DOHH2 (cell line): ENCODE data around the gene TRABD.

Source experiments
- H3F3A ChIP-seq: fragments of 200-600 bp; sonication (generic), shearing (Covaris generic); 2 replicates; pipeline ENCODE4 v1.6.0; 2016; ENCODE audit warnings: antibody characterized with exemption, mild to moderate bottlenecking; ENCODE audit not compliant: control insufficient read depth, insufficient read depth
- H3K27ac ChIP-seq: fragments of 200-600 bp; sonication (generic); 2 replicates; pipeline ENCODE4 v1.5.1; 2014; ENCODE audit warnings: low read depth, mild to moderate bottlenecking, low read length, moderate library complexity
- H3K27me3 ChIP-seq: fragments of 200-600 bp; sonication (generic); 2 replicates; pipeline ENCODE4 v1.6.1; 2014; ENCODE audit warnings: mild to moderate bottlenecking, low read length, mixed read lengths; ENCODE audit not compliant: control insufficient read depth
- H3K36me3 ChIP-seq: fragments of 200-600 bp; sonication (generic); 2 replicates; pipeline ENCODE4 v1.6.1; 2014; ENCODE audit warnings: mild to moderate bottlenecking, low read length, moderate library complexity, mixed read lengths; ENCODE audit not compliant: control insufficient read depth
- H3K4me1 ChIP-seq: fragments of 200-600 bp; sonication (generic); 2 replicates; pipeline ENCODE4 v1.6.1; 2014; ENCODE audit warnings: mild to moderate bottlenecking, low read length, mixed read lengths; ENCODE audit not compliant: control insufficient read depth
- H3K4me2 ChIP-seq: fragments of 200-600 bp; sonication (generic); 2 replicates; pipeline ENCODE4 v1.6.0; 2014; ENCODE audit warnings: mild to moderate bottlenecking, low read length, moderate library complexity
- H3K4me3 ChIP-seq: fragments of 200-600 bp; sonication (generic); 2 replicates; pipeline ENCODE4 v1.5.1; 2014; ENCODE audit warnings: mild to moderate bottlenecking, low read length, mixed read lengths
- H3K79me2 ChIP-seq: fragments of 200-600 bp; sonication (generic); 2 replicates; pipeline ENCODE4 v1.6.1; 2014; ENCODE audit warnings: mild to moderate bottlenecking, low read length, mixed read lengths; ENCODE audit not compliant: control insufficient read depth
- H3K9me2 ChIP-seq: fragments of 200-600 bp; sonication (generic); replicated peaks from 2 replicates; pipeline ENCODE4 v1.6.1; 2014; ENCODE audit warnings: mild to moderate bottlenecking, low read length, mixed read lengths; ENCODE audit not compliant: control insufficient read depth
- H3K9me3 ChIP-seq: fragments of 200-600 bp; sonication (generic); 2 replicates; pipeline ENCODE4 v1.6.1; 2014; ENCODE audit warnings: antibody characterized with exemption, low read length, mixed read lengths; ENCODE audit not compliant: control insufficient read depth, insufficient read depth
- H4K20me1 ChIP-seq: fragments of 200-600 bp; sonication (generic); 2 replicates; pipeline ENCODE4 v1.6.0; 2014; ENCODE audit warnings: low read depth, mild to moderate bottlenecking, antibody characterized with exemption, low read length, moderate library complexity; ENCODE audit not compliant: control insufficient read depth, insufficient read depth
- EZH2phosphoT487 ChIP-seq: fragments of 200-600 bp; sonication (generic); IDR thresholded peaks from 2 replicates; pipeline ENCODE4 v1.6.1; 2017; ENCODE audit warnings: borderline replicate concordance, mild to moderate bottlenecking, antibody characterized with exemption, low read length, moderate library complexity, mixed read lengths
- TF ChIP-seq, protein P1 (sequence below): fragments of 200-600 bp; sonication (generic); IDR thresholded peaks from one replicate; pipeline ENCODE4 v1.5.1; 2014; ENCODE audit warnings: antibody characterized with exemption, mild to moderate bottlenecking, low read depth, low read length; ENCODE audit not compliant: poor library complexity, severe bottlenecking

Gene TRABD

DNA sequence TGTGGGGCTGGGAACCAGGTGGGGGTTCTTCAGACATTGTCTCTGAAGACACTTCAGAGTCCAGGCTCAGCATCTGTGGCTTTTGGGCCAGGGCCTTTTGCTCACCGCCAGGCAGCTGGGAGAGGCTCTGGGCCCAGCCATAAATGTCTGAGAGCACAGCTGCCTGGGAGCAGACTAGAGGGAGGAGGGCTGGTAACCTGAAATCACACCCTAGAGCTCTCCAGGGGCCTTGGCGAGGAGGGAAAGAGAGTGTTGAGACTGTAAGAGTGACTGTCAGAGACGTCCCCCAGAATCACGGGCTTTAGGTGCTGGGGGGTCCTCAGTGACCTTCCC is 4.1 kb downstream of the TRABD start:
- H3K27me3 ChIP-seq = no peaks in the 10 kb centered on the region
- H3K9me2 ChIP-seq = no peaks in the 10 kb centered on the region
- peaks cover 45% of the 10 kb centered on the region for H3F3A ChIP-seq
- peaks cover 81% of the 10 kb centered on the region for H3K4me1 ChIP-seq
- H3K27ac ChIP-seq = peak overlapping the region; percentile 100
- no peaks in the 10 kb centered on the region for H4K20me1 ChIP-seq
- H3K4me2 ChIP-seq = peak overlapping the region; percentile 99
- H3K36me3 ChIP-seq = peaks cover 68% of the 10 kb centered on the region
- no peak for TF ChIP-seq EZH2phosphoT487
- TF ChIP-seq, protein P1, sequence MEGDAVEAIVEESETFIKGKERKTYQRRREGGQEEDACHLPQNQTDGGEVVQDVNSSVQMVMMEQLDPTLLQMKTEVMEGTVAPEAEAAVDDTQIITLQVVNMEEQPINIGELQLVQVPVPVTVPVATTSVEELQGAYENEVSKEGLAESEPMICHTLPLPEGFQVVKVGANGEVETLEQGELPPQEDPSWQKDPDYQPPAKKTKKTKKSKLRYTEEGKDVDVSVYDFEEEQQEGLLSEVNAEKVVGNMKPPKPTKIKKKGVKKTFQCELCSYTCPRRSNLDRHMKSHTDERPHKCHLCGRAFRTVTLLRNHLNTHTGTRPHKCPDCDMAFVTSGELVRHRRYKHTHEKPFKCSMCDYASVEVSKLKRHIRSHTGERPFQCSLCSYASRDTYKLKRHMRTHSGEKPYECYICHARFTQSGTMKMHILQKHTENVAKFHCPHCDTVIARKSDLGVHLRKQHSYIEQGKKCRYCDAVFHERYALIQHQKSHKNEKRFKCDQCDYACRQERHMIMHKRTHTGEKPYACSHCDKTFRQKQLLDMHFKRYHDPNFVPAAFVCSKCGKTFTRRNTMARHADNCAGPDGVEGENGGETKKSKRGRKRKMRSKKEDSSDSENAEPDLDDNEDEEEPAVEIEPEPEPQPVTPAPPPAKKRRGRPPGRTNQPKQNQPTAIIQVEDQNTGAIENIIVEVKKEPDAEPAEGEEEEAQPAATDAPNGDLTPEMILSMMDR = no peak
- peak overlapping the region; percentile 87 for H3K4me3 ChIP-seq
- H3K9me3 ChIP-seq = no peaks in the 10 kb centered on the region
- H3K79me2 ChIP-seq = peaks cover 68% of the 10 kb centered on the region

DNA sequence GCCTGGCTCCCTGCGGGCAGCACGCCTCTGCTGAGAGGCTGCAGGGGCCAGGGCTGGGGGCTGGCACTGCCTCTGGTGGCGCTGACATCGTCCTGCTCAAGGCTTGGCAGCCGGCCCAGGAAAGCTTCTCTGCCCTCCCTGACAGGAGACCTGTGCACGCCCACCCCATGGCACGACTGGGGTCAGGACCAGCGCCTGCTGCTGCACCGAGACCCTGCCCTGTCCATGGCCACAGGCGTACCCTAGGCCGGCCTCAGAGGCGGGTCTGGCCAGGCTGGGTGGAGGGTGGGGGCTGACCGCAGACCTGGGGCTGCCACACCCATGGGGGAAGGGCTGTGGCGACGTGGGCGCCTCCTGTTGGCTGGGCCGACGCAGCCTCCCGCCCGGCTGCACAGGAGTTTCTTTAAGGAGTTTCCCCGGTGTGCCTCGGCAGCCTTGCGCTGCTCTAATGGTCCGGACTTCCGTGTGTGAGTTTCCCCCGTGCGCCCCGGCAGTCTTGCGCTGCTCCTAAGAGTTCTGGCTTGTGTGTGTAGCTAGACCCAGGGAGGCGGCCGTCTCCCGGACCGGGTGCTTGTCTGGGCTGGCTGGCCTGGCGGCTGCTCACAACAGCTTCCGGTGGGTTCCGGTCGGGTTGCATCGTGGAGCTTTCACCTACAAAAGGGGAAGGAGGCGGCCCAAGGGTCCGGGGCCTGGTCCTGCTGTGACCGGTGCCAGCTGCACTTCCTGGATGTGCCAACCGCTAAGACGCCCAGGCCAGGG is 4.6 kb downstream of the TRABD start:
- Histone ChIP-seq H3K79me2 (peaks cover 68% of the 10 kb centered on the region), H3K9me3 (no peaks in the 10 kb centered on the region), H3K27me3 (no peaks in the 10 kb centered on the region), H3K4me2 (peak overlapping the region; percentile 99), H3K4me1 (peaks cover 83% of the 10 kb centered on the region), H3K4me3 (peak overlapping the region; percentile 87), H3K27ac (peak overlapping the region; percentile 100), H4K20me1 (no peaks in the 10 kb centered on the region), H3F3A (peaks cover 45% of the 10 kb centered on the region), H3K9me2 (no peaks in the 10 kb centered on the region), H3K36me3 (peaks cover 73% of the 10 kb centered on the region)
- TF ChIP-seq, protein P1 = peak; percentile 66
- TF ChIP-seq EZH2phosphoT487 = no peak

DNA sequence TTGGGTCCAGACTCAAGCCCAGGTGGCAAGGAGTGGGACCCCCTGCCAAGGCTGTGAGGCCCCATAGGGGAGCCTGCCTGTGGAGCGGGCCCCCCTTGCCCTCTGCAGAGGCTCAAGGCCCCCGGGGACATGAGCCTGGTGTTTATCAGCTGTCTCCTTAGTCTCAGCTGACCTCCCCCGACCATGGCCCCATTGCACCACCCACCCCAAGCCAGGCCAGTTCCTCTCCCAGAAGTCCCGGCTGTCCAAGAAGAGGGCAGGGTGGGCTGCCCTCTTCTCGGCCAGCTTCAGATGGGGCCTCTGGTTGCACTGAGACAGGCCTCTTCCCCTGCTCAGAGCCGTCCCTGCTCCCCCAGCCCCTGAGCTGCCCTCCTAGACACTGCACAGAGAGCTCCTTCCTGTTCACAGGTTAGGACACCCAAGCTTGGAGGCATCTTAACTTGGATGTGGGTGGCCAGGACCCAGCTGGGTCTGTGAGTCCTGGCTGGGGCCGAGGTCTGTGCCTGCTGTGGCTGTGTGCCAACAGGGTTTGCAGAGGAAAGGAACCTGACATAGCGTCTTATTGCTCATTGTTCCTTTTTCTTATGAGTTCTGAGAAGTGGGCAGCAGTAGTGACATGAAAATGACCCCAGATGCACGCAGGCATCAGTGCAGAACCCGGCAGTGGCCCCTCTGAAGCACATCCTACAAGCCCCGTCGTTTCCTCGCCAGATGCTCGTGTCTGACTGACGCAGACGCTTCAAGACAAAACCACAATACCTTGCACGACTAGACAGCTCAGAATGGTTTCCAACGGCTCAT is 5.4 kb downstream of the TRABD start:
- H3K27ac ChIP-seq = peak overlapping the region; percentile 100
- peaks cover 80% of the 10 kb centered on the region for H3K36me3 ChIP-seq
- no peak for TF ChIP-seq EZH2phosphoT487
- TF ChIP-seq, protein P1 = no peak
- peaks cover 45% of the 10 kb centered on the region for H3F3A ChIP-seq
- no peaks in the 10 kb centered on the region for H3K9me2 ChIP-seq
- H3K4me1 ChIP-seq = peaks cover 90% of the 10 kb centered on the region
- peak overlapping the region; percentile 87 for H3K4me3 ChIP-seq
- no peaks in the 10 kb centered on the region for H4K20me1 ChIP-seq
- peaks cover 72% of the 10 kb centered on the region for H3K79me2 ChIP-seq
- H3K4me2 ChIP-seq = peak overlapping the region; percentile 99
- H3K9me3 ChIP-seq = no peaks in the 10 kb centered on the region
- no peaks in the 10 kb centered on the region for H3K27me3 ChIP-seq
